HS-5 (cell line): ENCODE data around the gene UBE2G2.

Source experiments
- DNase-seq: peaks from one replicate; pipeline ENCODE4 v3.0.0-alpha.2; 2012; ENCODE audit warnings: low read depth

UBE2G2 gene

DNA sequence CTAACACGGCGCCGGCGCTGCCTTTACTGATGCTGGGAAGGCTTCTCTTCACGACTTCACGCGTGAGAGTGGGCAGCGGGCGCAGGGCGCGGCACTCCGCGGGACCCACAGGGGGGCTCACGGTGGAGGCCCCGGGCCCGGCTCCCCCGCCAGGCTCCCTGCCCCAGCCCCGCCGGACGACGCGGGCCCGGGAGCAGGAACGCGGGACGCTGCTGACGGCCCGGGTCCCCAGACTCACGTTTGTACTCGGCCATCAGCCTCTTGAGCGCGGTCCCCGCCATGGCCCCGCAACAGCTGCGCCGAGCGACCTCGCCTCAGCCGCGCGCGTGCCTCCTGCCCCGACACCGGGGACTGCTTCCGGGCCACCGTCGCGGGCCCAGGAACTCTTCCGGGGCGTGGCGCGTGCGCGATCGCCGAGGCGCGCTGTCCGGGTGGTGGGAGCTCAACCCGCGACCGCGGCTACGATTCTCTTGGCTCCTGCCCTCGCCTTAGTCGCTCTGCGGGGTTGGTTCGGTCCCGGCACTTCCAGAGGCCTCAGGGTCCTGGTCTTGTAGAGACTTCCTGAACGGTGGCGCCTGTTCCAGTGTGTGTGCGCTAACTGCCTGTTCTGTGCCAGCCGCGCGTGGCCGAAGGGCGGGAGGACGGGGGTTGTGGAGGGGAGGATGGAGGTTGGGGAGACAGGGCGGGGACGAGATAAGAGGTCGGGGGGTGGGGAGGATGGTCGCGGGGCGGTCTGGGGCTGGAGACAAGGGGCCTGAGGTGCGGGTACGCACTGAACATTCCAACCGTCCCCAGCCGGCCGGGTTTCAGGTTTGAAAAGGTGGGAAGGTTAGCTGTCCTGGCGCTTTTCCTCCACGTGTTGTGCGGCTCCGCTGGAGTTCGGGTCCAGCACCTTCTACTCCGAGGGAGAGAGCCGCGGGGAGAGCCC, at the start of gene UBE2G2:
Gene UBE2G2, minus strand, starts transcription at position 353 of the 928 bp plus-strand sequence. Its CDS starts 72 bp downstream, at position 281.
- no peak for DNase-seq

DNA sequence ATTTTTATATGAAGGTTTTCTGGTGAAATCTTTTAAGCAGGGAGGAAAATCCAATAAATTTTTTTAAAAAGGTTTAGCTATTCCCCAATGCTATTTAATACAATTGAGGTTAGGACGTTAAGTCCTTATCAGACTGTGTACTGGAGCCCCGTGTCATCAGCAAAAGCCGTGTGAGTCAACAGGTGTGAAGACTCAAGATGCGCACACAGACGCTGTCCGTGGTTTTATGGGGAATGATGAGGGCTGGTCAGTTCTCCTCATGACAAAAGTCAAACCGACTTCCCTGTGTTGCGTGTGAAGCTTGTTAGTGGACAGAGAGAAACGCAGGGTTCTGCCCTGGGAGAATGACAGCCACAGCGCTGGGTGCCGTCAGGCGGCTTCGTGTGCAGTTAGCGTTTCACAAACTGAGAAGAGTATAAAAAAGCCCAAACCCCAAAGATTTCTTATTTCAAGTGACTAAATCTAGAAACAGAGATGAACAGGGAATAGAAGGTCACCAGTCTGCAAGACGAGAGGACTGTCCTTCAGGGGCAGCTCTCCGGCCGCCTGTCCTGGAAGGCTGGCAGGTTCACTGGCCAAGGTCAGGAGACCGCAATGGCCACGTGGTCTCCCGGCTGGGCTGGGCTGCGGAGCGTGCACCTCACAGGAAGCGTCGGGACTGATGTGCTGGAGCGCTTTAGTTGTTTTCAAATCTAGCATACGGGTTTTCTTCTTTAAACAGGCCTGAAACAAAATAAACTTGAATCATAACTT, 49.5 kb upstream of the UBE2G2 start:
- DNase-seq: no peak

- DNase-seq: no peak
These were observed 48.7 kb upstream of the UBE2G2 start for GRCh38 chr21:44850208-44850800.

- no peak for DNase-seq
These were observed 48.1 kb upstream of the UBE2G2 start for GRCh38 chr21:44849616-44850130.

- DNase-seq: no peak
These were observed 47.4 kb upstream of the UBE2G2 start for GRCh38 chr21:44848821-44849521.

GRCh38 chr21:44847261-44848056, 45.8 kb upstream of the UBE2G2 start:
- DNase-seq: no peak

DNA sequence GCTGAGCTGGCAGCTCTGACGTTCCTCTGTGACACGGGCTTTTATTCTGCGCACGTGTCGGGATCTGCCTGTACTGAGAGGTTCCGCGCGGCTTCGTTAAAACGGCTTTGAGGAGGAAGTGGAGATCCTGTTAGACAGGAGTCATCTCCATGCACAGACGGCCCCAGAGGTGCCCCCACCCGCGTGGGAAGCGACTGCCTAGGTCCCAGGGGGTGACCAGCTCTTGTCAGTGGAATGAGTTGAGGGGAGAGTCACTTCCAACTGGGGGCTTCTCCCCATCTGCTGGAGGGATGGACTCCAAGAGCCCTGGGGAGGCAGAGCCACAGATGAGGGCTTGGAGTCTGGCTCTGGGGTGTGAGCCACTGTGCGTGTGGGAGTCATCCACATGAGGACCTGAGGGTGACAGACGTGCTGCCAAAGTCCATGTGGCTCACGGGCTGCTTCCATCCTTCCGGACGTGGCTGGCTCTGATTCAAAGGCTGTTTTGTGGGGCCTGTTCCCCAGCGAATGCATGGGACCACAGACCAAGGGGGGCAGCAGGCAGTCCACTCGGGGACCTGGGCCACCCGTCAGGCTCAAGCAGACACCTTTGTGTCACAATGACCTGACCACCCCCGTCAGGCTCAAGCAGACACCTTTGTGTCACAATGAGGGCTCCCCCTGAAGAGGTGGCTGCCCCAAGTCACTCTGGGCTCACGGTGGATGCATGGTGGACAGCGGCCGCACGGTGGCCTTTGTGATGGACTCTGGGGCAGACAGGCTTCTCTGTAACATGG, 45.1 kb upstream of the UBE2G2 start:
- DNase-seq: no peak

DNA sequence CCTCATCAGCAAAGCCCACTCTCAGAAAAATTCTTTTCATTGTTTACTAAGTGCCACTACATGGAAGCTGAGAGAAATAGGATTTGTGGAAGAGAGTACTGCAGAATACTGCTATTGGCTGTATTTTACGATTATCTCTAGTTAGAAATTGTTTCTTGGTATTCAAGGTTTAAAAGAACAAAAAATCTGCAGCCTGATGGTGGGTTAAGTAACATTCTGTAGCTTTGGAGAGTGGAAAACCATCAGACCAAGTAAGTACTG, 44.5 kb upstream of the UBE2G2 start:
- no peak for DNase-seq

DNA sequence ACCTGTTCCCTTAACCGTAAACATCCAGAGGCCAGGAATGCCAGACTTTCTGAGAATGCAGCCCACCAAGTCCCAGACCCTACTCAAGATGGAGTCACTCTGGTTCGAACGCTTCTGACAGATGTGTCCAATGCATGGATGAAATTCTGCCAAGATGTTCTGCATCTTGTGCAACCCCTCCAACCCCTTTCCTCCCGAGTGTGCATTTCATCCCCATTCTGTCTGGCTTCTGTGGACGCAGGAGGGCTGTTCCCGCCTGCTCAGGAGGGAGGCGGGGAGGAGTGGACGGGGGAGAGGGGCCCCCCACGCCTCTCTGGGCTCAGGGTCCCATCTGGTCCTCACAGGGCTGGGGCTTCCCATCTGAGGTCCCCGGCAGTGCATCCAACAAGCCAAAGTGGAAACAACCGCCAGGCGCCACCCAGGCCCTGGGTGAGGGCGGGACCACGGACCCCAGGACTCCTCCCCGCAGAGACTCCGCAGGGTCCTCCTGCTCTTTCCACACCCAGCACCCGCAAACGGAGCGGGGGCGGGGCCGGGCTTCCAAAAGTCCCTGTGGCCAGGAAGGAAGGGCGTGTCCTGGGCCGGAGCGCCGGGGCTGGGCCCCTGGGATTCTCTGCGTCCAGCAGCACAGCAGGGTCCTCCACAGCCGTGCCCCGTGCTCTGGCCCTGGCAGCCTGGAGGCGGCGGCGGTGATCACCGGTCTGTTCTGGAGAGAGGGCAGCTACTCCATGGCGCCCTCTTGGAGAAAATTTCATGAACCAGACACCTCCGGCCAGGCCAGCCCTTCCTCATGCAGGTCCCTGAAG, 44.0 kb upstream of the UBE2G2 start:
- DNase-seq: no peak

GRCh38 chr21:44844256-44844655, 42.6 kb upstream of the UBE2G2 start:
- DNase-seq: no peak

- DNase-seq: no peak
These were observed 41.3 kb upstream of the UBE2G2 start for GRCh38 chr21:44842721-44843445.

- no peak for DNase-seq
These were observed 40.5 kb upstream of the UBE2G2 start for GRCh38 chr21:44842087-44842486.

DNA sequence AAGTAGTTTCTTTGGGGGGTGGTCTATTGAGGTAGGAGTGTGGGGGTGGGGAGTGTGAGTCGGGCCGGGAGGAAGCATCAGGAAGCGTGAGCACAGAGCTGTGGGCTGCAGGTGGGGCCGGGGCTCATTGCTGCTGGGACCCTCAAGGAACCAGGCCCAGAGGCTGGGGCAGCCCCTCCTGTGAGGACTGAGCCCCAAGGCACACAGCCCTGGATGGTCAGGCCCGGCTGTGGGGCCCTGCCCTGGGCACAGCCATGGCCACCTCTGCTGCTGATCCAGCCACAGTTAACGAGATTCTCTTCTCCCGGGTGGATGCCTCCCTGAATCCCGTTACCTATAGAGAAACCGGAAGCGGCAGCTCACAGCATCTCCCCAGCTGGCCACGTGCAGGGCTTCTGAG, 39.2 kb upstream of the UBE2G2 start:
- DNase-seq: no peak

- no peak for DNase-seq
These were observed 37.3 kb upstream of the UBE2G2 start for GRCh38 chr21:44838951-44839350.

DNA sequence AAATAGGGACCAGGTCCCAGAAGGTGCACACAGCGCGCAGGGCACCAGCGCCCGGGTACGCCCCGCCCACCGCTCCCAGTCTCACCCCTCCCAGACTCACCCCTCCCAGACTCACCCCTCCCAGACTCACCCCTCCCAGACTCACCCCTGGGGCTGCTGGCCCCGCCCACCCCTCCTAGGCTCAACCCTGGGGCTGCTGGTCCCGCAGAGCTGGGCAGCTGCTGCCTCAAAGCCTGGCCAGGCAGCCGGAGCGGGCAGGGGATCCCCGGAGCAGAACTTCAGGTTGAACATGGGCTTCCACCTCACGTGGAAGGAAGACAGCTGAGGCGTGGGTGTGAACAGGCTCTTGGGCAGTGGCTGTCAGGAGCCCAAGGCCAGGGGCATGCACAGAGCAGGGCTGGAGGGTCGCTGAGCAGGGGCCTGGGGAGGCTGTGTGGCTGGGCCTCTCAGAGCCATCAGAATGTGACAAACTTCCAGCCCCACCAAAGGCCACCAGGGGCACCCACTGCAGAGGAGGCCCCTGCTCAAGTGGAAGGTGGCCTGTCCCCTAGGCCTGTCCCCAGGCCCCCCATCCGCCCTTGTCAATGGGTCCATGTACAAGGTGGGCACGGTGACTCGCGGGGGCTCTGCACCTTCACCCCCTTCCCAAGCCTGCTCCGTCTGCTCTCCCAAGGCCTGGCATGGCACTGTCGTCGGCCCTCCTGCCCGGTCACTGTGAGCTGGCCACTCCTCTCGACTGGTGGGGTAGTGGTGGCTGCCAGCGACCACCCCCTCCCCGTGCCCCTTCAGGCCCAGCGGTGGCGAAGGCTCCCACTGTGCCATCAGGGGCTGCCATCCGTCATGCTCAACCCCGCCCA, 36.6 kb upstream of the UBE2G2 start:
- DNase-seq: no peak

- no peak for DNase-seq
These were observed 35.9 kb upstream of the UBE2G2 start for GRCh38 chr21:44837537-44837936.

- DNase-seq: no peak
These were observed 35.2 kb upstream of the UBE2G2 start for GRCh38 chr21:44836666-44837471.
